Jurkat, Clone E6-1 (cell line): ENCODE measurements around the gene NDUFA9.

Experiments used
- DNase-seq: peaks from one replicate; pipeline ENCODE4 v3.0.0-alpha.2; 2011; ENCODE audit warnings: low read depth, low spot score
- H3K4me3 ChIP-seq: 2 replicates; pipeline ENCODE4 v1.5.1; 2011; ENCODE audit warnings: mild to moderate bottlenecking, low read length, control low read depth, moderate library complexity

NDUFA9 gene

DNA sequence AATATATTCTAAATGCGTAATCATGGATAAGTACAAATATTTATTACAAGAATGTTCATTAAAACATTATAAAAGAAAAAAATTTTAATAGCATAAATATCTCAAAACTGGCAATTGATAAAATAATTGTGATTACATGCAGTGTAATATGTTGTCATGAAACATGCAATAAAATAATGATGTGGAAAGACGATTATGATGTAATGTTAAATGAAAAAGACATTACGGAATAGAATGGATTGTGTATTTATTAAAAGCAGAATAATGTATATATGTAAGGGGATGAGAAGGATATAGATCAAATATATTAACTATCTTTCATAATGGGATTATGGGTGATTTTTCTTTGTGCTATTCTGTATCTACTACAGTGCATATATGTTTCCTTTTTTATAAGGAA is 32.8 kb downstream of the NDUFA9 start:
- DNase-seq, result no peak
- H3K4me3 ChIP-seq, result no peak overlapping the region

DNA sequence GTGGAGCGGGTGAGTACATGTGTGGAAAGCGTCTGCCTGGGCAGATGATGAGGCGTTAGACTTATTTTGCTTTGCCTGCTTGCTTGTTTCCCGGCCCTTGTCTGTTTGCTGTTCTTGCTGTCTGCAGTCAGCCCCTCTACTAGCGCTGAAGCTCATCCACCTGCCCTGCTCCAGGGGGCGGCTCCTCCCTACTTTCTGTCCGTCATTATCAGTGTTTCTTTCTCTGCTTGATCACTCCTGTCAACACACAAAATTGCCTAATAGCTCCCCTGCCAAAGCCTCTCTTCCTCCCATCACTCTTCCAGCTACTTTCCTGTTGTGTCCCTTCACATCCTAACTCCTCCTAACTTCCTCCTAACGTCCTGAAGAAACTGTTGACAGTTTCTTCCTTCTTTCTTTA is 36.4 kb downstream of the NDUFA9 start:
- no peak for DNase-seq
- H3K4me3 ChIP-seq, result no peak overlapping the region

DNA sequence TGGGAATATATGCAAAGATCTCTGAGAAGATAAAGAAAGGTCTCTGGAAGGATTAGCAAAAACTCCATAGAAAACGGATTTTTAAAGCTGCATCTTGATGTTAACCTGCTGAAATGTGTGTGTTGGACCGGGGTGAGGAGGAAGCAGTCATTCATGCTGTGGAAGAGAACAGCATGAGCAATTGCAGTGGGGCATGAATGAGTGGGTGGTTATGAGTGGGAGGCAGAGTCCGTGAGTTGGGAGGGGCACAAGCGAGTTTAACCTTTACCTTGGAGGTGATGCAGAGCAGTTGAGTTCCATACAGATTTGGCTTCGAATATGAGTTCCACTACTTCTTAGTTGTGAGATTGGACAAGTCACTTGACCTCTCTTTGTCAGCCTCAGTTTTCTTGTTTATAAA is 41.8 kb downstream of the NDUFA9 start:
- H3K4me3 ChIP-seq, result no peak overlapping the region
- no peak for DNase-seq
